NCI-H524 treated with DMSO at 0.1 percent for 48 hours (cell line): ENCODE results near the gene HNRNPH2.

ENCODE experiments used
- DNase-seq: peaks from one replicate; lab custom pipeline; 2025; lab: John Stamatoyannopoulos, UW

Gene HNRNPH2, protein sequence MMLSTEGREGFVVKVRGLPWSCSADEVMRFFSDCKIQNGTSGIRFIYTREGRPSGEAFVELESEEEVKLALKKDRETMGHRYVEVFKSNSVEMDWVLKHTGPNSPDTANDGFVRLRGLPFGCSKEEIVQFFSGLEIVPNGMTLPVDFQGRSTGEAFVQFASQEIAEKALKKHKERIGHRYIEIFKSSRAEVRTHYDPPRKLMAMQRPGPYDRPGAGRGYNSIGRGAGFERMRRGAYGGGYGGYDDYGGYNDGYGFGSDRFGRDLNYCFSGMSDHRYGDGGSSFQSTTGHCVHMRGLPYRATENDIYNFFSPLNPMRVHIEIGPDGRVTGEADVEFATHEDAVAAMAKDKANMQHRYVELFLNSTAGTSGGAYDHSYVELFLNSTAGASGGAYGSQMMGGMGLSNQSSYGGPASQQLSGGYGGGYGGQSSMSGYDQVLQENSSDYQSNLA

GRCh38 chrX:101407748-101408531 is at the start of gene HNRNPH2, which contains the start of gene GLA:
TSS of gene HNRNPH2 (plus strand) at chrX:101408222. CDS start at chrX:101411989, 3,767 bp downstream.
TSS of gene GLA (minus strand) at chrX:101407925. CDS start at chrX:101407903, 22 bp downstream.
- peak; percentile 96 for DNase-seq

DNA sequence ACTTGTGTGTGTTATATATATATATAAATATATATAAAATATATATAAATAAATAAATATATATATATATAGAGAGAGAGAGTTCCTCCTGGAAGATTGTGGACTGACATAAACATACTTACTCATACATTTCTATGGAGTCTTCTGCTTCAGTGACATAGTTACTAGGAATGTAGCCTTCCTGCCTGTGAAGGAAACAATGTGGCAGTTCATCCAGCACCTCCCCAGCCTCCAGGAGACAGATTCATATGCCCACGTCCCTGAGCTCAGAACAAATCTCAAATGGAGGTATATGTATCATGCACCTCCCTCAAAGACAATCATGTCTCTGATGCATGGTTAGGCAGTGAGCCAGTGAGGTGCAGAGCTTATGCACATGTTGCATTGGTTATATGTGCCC is 48.1 kb upstream of the HNRNPH2 start:
- no peak for DNase-seq

DNA sequence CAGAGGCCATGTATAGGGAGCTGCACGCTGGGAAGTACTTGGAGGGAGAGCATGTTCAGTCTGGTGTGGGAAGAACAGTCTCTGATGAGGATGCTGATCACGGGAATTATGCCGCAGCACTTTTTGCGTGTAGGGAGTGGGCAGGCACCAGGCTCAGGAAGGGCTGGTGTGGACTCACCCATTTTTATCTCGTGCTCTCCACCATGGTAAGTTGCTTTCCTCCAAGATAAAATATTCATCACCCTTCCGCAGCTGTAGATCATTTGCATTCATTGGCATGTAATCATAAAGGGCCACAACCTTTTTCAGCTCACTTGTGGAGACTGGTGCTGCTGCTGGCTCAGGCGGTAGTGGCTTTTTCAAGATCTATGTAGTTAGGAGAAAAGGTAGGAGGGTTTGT is 47.6 kb upstream of the HNRNPH2 start:
- no peak for DNase-seq

- no peak for DNase-seq
These were observed 45.9 kb upstream of the HNRNPH2 start for GRCh38 chrX:101362116-101362515.

DNA sequence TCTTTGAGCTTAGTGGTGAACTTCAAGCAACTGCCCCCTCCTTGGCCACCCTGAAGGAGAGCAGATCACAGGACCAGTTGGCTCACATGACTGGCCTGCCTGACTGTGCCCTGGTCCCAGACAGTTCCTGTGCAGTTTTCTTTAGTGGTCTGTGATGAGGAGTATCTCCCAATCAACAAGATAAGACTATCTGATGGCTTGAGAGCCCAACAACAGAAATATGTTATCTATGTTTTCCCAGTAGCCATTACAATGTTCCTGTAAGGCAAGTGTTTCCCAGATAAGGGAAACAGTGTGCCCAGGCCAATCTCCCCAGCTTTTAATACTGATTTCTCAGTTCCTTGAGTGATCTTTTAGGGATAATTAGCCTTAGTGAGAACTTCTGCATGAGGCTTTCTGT is 45.3 kb upstream of the HNRNPH2 start:
- DNase-seq: no peak

DNA sequence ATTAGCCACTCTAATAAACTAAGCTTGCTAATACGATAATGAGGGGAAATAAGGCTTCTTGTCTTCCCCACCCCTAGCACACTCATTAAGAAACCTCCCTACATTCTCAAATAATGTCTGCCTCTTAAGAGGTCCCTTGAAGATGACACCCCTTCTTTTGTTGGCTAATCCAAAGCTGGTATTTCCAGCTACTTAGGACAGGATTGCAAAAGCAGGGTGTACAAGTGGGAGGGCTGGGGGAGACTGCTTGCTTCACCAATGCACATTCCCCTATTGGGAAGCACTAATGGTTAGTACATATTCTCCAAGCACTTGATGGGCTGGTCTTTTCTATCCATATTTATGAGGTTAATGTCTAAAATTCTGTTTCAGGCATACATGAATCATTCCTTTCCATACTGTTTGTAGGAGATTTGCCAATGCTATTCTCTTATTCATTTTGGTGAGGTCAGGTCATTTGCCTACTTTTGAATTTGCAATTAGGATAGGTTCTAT is 42.7 kb upstream of the HNRNPH2 start:
- DNase-seq: no peak

- DNase-seq: no peak
These were observed 39.2 kb upstream of the HNRNPH2 start for GRCh38 chrX:101368800-101369199.

GRCh38 chrX:101369687-101370086 is 38.3 kb upstream of the HNRNPH2 start:
- DNase-seq: no peak

DNA sequence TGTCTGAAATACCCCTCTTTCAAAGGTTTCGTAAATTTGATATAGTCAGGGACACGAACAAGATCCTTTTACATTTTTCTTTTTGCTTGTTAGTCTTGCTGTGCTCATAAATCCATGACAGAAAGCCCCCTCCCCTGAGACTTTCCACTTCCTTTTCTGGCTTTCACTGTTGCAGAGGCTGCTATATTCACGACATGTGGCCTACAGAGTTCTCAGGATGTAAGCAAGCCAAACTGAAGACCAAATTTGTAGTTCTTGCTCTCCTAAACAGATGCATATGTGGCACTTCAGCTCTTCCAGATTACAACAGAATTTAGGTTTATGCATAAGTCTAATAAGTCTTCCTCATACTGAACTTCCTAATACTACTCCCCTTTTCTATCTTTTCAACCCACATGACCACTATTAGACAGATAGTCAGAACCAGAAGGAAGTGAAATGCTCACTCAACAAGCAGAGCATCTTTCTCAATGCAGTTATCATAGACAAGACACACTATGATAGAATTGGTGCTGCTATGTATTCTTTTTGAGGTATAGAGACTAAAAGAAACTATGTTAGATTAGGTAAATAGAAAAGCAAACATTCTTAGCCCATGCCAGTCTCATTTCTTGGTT is 37.0 kb upstream of the HNRNPH2 start:
- DNase-seq: no peak

DNA sequence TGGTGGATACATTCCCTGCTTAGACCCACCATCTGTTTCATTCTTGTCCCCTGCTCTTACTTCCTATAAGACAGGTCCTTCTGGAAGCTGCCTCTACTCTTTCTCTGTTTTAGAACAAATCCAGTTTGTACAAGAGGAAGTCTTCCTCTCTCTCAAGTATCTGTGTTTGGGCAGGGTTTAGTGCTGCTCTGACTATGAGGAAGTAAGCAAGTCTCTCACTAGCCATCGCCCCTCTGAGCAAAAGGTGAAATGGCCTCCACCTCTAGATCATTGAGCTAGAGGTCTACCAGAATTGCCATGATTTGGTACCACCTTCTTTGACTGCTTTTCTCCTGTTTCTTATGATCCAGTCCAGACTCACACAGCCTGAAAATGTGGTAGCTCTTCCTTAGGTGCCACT is 30.5 kb upstream of the HNRNPH2 start:
- no peak for DNase-seq

- DNase-seq: no peak
These were observed 24.3 kb upstream of the HNRNPH2 start for GRCh38 chrX:101383679-101384205.

DNA sequence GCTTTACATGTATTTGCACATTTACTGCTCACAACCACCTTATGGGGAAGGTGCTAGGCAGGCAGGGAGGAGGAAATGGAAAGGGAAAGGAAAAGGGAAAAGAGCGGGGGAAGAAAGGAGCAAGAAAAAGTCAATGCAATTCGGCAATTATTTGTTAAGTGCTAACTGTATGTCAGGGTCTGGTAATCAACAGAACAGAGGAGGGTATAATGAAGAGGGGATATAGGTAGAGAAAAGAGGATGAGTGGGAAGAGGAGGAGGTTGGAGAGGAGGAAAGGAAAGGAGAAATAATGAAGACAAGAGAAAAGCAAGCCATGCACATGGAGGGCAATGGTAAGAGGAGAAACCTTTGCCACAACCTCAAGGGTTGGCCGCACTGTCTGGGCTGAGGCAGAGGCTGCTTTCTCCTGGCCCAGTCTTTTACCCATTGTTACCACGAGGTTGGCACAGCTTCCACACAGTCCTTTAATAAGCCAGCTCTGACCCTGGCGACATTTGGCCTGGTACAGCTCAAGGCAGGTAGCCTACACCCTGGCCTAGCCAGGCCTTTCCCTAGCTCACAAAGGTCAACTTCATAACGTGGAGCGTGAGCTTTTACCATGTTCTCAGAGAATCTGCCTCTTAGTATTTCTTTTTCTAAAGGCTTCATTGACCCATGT is 22.9 kb upstream of the HNRNPH2 start:
- DNase-seq: no peak

DNA sequence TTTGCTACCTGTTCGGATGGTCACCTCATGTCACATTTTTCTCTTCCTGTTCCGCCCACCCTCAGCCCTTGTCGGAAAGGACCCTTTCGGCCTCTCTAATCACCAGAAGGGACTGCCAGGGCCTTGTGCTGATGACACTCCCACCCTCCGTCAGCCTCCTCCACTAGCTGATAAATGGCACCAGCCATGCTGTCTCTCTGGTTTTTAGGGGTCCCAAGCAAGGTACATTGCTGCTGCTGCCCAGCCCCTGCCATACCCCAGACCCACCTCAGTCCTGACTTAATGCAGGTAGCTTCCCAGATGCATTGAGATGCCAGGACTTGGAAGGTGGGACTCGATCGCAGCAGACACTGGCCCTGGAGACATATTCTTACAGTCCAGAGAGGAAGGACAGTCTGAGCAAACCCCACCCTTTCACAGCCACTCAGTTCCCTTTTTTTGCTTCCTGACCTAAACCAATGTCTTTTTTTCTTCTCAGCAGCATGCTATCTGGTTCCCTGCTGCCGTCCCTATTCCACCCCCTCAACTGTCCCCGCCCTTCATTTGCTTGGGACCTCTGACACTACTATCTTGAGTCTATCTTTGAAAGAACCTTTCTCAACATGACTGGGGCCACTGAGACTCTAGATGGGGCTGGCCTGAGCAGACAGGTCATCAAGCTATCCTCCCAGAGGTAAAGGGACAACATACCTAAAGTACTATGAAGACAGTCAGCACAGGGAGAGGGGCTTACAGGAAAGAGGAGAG is 22.1 kb upstream of the HNRNPH2 start, which contains the start of gene BTK:
Gene BTK (minus strand): TSS at position 397 of the 747 bp plus-strand sequence. CDS start 10,907 bp downstream, outside the sequence.
- DNase-seq: no peak

DNA sequence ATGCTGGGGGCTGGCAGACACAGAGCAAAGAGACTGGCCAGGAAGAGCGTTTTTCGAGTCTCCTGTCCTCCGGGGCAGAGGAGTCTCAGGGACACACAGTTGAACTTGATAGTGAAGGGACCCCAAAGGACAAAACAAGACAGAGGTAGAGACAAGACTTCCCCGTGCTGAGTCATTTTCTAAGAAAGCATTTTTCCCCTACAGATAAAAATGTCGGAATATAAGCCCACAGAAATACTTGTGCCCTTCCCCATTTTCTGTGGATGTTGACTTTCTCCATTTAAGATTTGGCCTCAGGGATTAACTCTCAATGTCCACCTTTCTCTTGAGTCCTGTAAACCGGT is 21.5 kb upstream of the HNRNPH2 start:
- DNase-seq: no peak

- DNase-seq: no peak
These were observed 19.4 kb upstream of the HNRNPH2 start for GRCh38 chrX:101388604-101389003.

- peak; percentile 75 for DNase-seq
These were observed 17.1 kb upstream of the HNRNPH2 start, which contains the start of gene RPL36A for GRCh38 chrX:101390664-101391525. TSS of gene RPL36A (plus strand) at chrX:101391011. CDS start at chrX:101391044, 33 bp downstream.

- DNase-seq: no peak
These were observed 16.2 kb upstream of the HNRNPH2 start for GRCh38 chrX:101391831-101392230.

DNA sequence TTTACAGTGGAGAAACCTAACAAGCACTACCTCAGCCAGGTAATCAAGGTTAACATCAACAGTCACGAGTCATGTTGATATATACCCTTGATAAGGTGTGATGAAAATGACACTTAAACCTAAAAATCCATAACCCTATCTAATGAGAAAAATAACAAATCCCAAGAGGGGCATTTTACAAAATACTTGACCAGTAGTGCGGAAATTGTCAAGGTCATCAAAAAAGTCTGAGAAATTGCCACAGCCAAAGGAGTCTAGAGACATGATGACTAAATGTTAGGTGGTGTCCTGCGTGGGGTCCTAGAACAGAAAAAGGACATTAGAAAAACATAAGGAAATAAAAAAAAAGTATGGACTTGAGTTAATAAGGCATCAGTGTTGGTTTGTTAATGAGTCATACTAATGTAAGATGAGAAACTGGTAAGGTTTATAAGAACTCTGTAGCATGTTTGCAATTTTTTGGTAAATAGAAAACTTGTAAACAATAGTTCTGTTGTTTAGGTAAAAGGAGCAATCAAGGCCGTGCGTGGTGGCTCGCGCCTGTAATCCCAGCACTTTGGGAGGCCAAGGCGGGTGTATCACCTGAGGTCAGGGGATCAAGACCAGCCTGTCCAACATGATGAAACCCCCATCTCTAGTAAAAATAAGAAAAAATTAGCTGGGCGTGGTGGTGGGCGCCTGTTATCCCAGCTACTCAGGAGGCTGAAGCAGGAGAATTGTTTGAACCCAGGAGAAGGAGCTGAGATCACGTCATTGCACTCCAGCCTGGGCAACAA is 14.3 kb upstream of the HNRNPH2 start:
- no peak for DNase-seq

GRCh38 chrX:101394372-101394771 is 13.7 kb upstream of the HNRNPH2 start:
- DNase-seq: no peak
